Mucosa of gallbladder (tissue), 1 donor: ENCODE measurements around the gene CAPZB. TPM values are rescaled to one million over a fixed set of nuclear protein-coding genes. Genes with fewer than 3 reads are reported as not detected.

Experiments used
- DNase-seq: peaks from one replicate; pipeline ENCODE4 v3.0.0-alpha.2; 2020; ENCODE audit warnings: low spot score
- total RNA-seq: library from RNA; stranded (reverse); gene quantifications from one replicate; pipeline ENCODE4 v1.2.1, GENCODE V29; 2021
- donor health status: DM: no; HTN: no; CAD: no.

The CAPZB gene
- total RNA-seq, 1 donor from 2014 or later: 255 TPM

DNA sequence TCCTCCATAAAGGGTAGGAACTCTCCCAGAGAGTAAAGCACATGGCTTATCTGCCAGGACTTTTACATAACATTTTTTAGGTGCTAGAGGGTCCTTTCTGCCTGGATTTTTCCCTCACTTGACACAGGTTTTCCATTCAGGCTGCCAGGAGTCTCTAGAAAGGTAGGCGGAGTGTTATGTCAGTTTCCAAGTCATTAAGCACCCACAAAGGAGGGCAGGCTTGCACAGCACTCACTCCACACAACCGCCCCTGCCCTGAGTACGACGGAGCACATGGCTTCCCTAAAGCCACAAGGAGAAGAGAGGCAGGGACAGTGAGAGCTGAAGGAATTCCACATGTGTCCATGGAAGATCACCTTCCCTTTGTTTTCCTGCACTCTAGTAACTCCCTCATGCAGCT, 55.7 kb downstream of the CAPZB start:
- DNase-seq: no peak

- no peak for DNase-seq
Measured at GRCh38 chr1:19427087-19427781, 58.1 kb downstream of the CAPZB start.

DNA sequence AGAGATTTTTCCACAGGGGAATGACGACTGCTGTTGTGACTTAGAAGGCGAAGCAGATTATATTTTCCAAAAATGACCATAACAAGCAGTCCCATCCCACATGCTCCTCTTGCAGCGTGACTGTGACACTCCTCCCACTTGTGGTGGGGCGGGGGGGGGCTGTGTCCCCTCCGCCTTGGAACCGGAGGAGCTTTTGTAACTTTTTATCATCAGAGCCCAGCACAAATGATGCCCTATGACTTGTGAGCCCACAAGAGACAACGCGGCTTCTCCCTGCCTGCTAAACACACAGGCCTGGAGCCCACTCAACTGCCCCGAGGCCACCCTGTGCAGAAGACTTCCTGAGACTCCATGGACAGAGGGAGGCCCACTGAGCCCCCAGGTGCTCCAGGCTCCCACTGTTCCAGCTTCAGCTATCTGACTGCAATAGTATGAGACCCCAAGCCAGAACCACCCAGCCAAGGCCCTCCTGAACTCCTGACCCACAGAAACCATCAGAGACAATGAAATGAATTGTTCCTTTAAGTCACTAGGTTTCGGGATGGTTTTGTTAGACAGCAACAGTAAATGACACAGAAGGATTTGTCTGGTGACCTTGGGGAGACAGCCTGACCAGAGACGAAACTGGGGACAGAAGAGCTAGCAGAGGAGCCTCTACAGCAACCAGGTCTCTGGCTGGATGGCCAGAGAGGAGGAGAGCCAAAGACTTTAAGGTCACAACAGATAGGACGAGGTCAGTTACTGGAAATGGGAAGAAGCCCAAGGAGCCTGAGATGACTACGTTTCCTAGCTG, 58.8 kb downstream of the CAPZB start:
- no peak for DNase-seq

GRCh38 chr1:19425646-19426239, 59.6 kb downstream of the CAPZB start:
- no peak for DNase-seq

DNA sequence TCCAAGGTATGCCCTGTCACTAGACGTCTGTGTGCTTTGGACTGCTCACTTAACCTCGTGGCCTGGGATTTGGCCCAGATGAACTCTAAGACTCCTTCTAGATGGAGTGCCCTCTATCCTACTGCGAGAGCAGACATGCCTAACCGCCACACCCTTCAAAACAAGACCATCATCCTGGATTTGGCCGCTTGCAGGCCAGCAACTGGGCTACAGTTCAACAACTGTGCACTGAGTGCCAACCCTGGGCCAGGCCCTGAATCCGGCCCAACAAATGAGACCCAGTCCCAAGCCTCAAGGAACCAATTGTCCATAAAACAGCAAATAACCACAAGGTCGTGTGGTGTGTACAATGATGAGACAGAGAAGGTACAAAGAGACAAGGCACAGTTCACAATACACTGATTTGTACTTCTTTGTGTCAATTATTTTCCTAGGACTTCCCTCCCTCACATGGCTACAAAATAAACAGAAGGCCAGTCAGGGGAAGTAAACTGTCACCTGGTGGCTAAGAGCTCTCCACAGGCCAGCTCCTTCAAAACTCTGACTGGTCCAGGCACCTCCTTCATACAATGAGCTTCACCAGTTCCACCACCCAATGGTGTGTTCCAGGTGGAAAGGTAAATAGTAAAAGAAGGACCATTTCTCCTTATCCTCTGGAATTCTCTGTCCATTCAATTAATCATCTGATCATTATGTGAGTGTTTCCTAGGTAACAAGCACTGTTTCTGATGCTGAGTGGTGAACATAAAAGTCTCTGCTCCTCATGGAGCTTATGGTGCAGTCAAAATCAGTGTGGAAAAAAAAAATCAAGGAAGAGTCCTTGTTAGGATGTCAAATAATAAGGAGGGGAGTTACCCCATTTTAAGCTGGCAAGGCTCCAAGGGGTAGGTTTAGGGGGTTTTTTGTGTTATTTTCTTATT, 60.4 kb downstream of the CAPZB start:
- no peak for DNase-seq

DNA sequence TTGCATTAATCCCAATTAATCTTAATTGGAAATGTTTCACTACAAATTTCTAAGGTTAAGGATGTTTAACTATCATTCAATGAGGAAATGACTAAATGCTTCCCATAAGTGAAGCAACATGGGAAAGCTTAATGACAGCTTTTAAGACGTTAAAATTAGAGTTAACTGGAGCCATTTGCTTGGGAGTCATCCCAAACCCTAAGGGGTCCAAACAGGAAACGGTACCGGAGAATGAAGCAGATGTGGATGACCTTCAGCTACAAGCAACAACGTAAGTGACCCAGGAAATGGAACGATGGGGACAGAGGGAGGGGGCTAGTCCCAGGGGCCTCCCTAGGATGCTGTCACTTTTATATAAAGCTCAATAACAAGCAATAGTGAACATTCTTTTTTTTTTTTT, 62.2 kb downstream of the CAPZB start:
- DNase-seq: no peak

DNA sequence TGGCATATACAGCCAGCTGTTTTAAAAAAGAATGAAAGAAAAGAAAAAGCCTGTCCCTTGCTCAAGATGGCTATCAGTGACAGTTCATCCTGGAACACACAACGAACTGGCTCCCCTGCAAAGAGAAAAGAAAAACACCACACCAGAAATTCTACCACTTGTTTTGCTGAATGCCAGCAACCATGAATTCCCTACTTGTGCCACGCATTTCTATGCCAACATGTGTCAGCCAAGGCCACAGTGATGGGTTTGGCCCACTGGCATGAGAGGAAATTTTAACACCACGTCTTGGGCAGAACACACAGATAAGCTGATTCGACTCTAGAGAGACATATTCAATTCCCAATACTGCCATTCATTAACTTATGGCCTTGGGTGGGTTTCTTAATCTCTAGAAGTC, 64.0 kb downstream of the CAPZB start:
- no peak for DNase-seq

GRCh38 chr1:19420606-19421005, 64.7 kb downstream of the CAPZB start:
- DNase-seq: no peak

DNA sequence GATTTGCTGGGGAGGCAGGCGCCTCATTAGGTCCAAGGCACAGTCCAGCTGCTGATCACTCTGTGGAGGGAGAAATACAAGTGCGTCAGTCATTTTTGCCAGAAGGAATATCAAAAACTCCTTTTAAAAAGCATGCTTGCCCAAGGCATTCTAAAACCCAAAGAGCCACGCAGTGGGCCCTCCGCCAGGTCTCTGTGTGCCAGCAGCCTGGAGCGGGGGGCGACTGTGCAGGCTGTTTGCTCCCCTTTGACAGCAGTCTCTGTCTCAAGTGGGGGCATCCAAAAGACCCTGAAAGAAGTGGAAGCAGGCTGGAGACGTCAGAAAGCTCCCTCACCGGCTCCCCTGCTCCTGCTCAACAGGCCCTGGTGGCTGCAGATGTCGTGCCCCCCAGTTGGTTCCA, 65.6 kb downstream of the CAPZB start:
- DNase-seq: no peak

- DNase-seq: no peak
Measured at GRCh38 chr1:19418503-19418971, 66.8 kb downstream of the CAPZB start.

- DNase-seq: no peak
Measured at GRCh38 chr1:19416921-19417470, 68.3 kb downstream of the CAPZB start.

DNA sequence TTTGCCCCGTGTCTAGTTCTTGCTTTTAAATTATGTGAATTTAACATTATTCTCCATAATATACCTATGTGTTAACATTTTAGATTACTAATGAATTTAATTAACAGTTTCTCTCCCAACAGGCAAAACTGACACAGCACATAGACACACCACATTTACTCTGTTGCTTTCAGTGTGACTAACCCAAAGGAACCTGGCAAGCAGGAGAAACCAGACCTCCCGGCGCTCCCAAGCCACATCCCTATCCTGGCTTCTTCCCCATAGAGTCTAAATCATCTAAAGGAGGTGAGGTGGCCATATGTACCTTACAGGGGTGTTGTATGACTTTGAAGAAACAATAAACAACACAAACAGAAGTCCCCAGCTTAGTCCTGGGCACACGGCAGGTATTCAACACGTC, 69.2 kb downstream of the CAPZB start:
- no peak for DNase-seq

DNA sequence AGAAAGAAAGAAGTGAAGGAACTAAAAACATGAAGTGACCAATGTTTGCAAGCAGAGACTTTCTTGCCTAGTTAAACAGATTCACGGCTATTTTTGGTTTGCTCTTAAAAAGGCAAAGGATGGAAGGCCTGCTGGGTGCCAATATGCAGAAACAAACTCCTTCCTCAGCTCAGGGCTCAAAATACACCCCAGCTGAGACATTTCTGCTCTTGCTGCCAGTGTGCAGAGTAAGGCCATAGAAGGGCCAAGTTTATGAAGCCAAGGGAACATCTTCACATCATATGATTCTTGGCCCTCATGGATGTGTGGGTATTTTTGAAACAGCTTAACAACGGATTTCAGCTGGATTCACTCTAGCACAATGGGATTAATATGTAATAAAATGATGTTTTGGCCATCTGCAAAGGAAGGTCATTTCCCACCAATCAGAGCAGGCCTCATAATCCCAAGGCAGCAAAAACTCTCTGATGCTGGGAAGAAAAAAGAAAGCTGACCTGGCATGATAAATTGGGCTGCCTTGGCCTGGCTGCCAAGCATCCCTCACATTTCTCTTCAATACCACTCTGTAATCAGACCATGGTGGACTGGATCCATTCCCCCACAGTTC, 70.7 kb downstream of the CAPZB start:
- peak; percentile 55 for DNase-seq

- DNase-seq: no peak
Measured at GRCh38 chr1:19413999-19414398, 71.3 kb downstream of the CAPZB start.

DNA sequence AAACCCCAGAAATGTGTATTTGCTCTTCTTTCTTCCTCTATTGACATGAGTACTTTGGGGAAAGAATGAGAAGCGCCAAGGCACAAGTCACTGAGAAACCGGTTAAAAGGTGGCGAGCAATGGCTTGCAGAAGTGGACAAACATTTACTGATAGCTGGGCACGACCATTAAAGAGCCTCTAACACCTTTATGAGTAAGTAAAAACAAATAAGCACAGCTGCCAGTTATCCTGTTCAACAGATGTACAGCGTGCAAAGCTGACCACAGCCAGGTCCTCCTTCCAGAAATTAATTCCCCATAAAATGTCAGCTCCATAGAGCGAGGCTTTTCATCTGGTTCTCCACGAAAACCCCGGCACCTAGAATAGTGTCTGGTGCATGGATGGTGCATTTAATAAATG, 72.7 kb downstream of the CAPZB start:
- DNase-seq: no peak

- DNase-seq: no peak
Measured at GRCh38 chr1:19411612-19412011, 73.7 kb downstream of the CAPZB start.

- DNase-seq: no peak
Measured at GRCh38 chr1:19410393-19410792, 74.9 kb downstream of the CAPZB start.

- DNase-seq: no peak
Measured at GRCh38 chr1:19409477-19410341, 75.6 kb downstream of the CAPZB start.

- no peak for DNase-seq
Measured at GRCh38 chr1:19407494-19408096, 77.7 kb downstream of the CAPZB start.

DNA sequence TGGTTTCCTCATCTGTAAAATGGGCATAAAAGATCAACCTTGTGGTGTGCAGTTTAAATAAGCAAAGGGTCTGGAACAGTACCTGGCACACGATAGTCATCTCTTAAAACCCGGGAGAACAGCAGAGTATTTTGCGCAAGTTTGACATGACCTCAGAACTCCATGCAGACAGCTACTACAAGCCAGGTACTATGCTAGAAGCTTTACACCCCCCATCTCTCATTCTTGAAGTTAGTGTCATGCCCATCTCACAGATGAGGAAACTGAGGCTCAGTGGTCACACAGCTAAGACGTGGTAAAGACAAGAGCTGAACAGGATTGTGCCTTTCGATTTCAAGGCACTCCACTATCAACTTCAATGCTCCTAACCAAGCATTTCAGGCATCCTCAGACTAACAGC, 78.7 kb downstream of the CAPZB start:
- DNase-seq: no peak
